ENCODE results near the gene IGF1.

Gene IGF1

DNA sequence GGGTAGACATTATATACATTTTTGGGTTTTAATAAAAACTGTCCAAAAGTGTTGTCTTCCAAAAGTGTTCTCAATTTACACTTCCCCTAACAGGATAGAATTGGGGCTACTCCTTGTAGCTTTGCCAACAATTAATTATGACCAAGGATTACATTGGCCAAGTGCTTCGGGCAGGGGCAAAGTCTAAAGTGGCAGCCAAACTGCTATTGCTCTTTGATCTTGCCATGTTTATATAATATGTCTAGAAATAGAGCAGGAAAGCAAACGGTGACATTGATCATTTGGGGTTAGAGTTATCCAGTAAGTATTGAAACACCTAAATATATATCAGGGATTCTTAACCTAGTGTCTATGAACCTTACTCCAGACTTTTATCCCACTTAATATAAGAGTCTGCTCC lies 31.2 kb upstream of the IGF1 start:
- Histone ChIP-seq H3K36me3 (ENCODE audit: control insufficient read depth in 2 of 2, insufficient read depth in 1 of 2, low read length in 2 of 2) (no peaks in the 10 kb centered on the region), H3K4me1 (ENCODE audit: control insufficient read depth, insufficient read depth, low read length) (no peaks in the 10 kb centered on the region), H3K27ac (ENCODE audit: extremely low read depth, low read depth, low read length) (no peak overlapping the region), H3K9me3 (ENCODE audit: control insufficient read depth, insufficient read depth, low read depth, low read length) (no peaks in the 10 kb centered on the region), H3K4me3 (ENCODE audit: low read depth, low read length) (no peak overlapping the region)
- ChIA-PET POLR2A (no interaction called here), CTCF (no interaction called here)
- TF ChIP-seq ZNF621 (tag by site-specific recombination; IDR thresholded peaks at IDR 0.05) (no peak), ZNF561 (tag by site-specific recombination; IDR thresholded peaks at IDR 0.05; ENCODE audit: borderline replicate concordance) (no peak)

DNA sequence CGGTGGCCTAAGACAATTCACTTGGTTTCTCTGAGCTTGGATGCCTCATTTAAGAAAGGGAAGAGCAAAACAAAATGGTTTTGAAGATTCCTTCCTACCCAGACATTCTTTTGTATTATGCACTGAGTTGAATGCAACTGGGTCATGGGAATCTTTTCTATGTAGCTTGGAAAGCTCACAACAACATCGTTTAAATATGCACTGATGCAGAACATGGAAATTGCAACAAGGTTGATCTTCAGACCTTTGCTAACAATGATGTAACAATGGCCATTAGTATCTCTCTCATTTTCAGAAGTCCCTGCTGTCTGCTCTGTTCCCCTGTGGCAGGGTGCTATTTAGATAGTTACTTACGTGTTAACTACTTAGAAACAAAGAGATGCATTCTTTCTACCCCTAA lies 30.1 kb upstream of the IGF1 start:
- H3K4me1 ChIP-seq (ENCODE audit: control insufficient read depth, insufficient read depth, low read length) = no peaks in the 10 kb centered on the region

GRCh38 chr12:102510031-102510430 lies 29.7 kb upstream of the IGF1 start:
- no peaks in the 10 kb centered on the region for H3K36me3 ChIP-seq (ENCODE audit: control insufficient read depth in 2 of 2, insufficient read depth in 1 of 2, low read length in 2 of 2)
- H3K27ac ChIP-seq (ENCODE audit: extremely low read depth, low read depth, low read length) = no peak overlapping the region
- ChIA-PET POLR2A (no interaction called here), CTCF (interaction anchor here (1.1 kb wide), 1 partner anchor 26 kb away, joined by 3 read pairs; no protein-coding TSS in a partner anchor)
- H3K4me1 ChIP-seq (ENCODE audit: control insufficient read depth, insufficient read depth, low read length) = no peaks in the 10 kb centered on the region
- TF ChIP-seq, protein P1, sequence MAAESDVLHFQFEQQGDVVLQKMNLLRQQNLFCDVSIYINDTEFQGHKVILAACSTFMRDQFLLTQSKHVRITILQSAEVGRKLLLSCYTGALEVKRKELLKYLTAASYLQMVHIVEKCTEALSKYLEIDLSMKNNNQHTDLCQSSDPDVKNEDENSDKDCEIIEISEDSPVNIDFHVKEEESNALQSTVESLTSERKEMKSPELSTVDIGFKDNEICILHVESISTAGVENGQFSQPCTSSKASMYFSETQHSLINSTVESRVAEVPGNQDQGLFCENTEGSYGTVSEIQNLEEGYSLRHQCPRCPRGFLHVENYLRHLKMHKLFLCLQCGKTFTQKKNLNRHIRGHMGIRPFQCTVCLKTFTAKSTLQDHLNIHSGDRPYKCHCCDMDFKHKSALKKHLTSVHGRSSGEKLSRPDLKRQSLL (tag by site-specific recombination; IDR thresholded peaks at IDR 0.05) = no peak
- TF ChIP-seq ZNF114 (tag by site-specific recombination; IDR thresholded peaks at IDR 0.05) = no peak
- no peak for TF ChIP-seq ZNF596 (tag by site-specific recombination; IDR thresholded peaks at IDR 0.05)
- TF ChIP-seq OVOL3 (tag by site-specific recombination; IDR thresholded peaks at IDR 0.05) = no peak
- TF ChIP-seq ZNF426 (tag by site-specific recombination; IDR thresholded peaks at IDR 0.05) = no peak
- TF ChIP-seq YY2 (tag by site-specific recombination; IDR thresholded peaks at IDR 0.05) = no peak
- no peak for TF ChIP-seq ZNF239 (tag by site-specific recombination; IDR thresholded peaks at IDR 0.05)
- TF ChIP-seq ZNF169 (tag by site-specific recombination; IDR thresholded peaks at IDR 0.05) = no peak
- TF ChIP-seq SETDB1 (IDR thresholded peaks at IDR 0.05; ENCODE audit: insufficient read length, low read length) = no peak
- TF ChIP-seq ZNF623 (tag by site-specific recombination; IDR thresholded peaks at IDR 0.05) = no peak
- no peak for TF ChIP-seq WT1 (tag by site-specific recombination; IDR thresholded peaks at IDR 0.05)
- no peak for TF ChIP-seq ZNF529 (tag by site-specific recombination; IDR thresholded peaks at IDR 0.05; ENCODE audit: insufficient replicate concordance)
- no peak for TF ChIP-seq ZNF175 (tag by site-specific recombination; IDR thresholded peaks at IDR 0.05)
- H3K9me3 ChIP-seq (ENCODE audit: control insufficient read depth, insufficient read depth, low read depth, low read length) = no peaks in the 10 kb centered on the region
- no peak overlapping the region for H3K4me3 ChIP-seq (ENCODE audit: low read depth, low read length)

More for the DNA sequence above, 30.1 kb upstream of the IGF1 start:
- H3K4me3 ChIP-seq (ENCODE audit: low read depth, low read length) = no peak overlapping the region
- no peak overlapping the region for H3K27ac ChIP-seq (ENCODE audit: extremely low read depth, low read depth, low read length)
- ChIA-PET POLR2A (no interaction called here), CTCF (interaction anchor here (1.1 kb wide), 1 partner anchor 27 kb away, joined by 3 read pairs; no protein-coding TSS in a partner anchor)
- H3K9me3 ChIP-seq (ENCODE audit: control insufficient read depth, insufficient read depth, low read depth, low read length) = no peaks in the 10 kb centered on the region
- TF ChIP-seq MEIS1 (CRISPR knock-in tag; IDR thresholded peaks at IDR 0.05; ENCODE audit: borderline replicate concordance) = no peak
- TF ChIP-seq BCL11B (tag by site-specific recombination; IDR thresholded peaks at IDR 0.05; ENCODE audit: low read depth) = no peak
- no peaks in the 10 kb centered on the region for H3K36me3 ChIP-seq (ENCODE audit: control insufficient read depth in 2 of 2, insufficient read depth in 1 of 2, low read length in 2 of 2)

DNA sequence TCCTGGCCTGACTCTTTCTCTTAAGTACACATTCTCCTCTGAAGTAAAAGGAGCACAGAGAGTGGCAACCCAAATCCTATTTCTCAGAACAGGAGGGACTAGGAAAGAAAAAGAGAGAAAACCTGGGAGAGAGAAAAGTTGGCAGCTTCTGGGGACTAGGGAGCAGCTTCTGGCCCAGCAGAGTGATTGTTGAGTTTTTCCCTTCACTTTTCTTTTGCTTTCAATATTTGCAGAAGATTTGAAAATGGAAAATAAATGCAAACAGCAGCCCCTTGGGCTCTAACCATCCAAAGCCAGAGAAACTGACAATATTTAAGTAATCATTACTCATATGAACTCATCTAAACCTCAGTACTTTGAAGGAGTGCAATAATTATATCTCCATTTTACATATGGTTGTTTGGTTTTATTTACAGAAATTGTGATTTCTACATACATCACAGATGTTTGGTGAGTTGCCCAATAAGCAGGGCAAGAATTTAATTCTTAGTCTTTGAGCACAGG lies 28.8 kb upstream of the IGF1 start:
- Histone ChIP-seq H3K9me3 (ENCODE audit: control insufficient read depth, insufficient read depth, low read depth, low read length) (no peaks in the 10 kb centered on the region), H3K27ac (ENCODE audit: extremely low read depth, low read depth, low read length) (no peak overlapping the region), H3K4me3 (ENCODE audit: low read depth, low read length) (no peak overlapping the region), H3K36me3 (ENCODE audit: control insufficient read depth in 2 of 2, insufficient read depth in 1 of 2, low read length in 2 of 2) (no peaks in the 10 kb centered on the region), H3K4me1 (ENCODE audit: control insufficient read depth, insufficient read depth, low read length) (no peaks in the 10 kb centered on the region)
- ChIA-PET CTCF (interaction anchor here (1.1 kb wide), 1 partner anchor 26 kb away, joined by 3 read pairs; no protein-coding TSS in a partner anchor), POLR2A (no interaction called here)
- TF ChIP-seq ZNF600 (tag by site-specific recombination; IDR thresholded peaks at IDR 0.05) (no peak), ZNF391 (tag by site-specific recombination; IDR thresholded peaks at IDR 0.05; ENCODE audit: borderline replicate concordance, low read depth) (no peak), ZNF292 (tag by site-specific recombination; IDR thresholded peaks at IDR 0.05; ENCODE audit: borderline replicate concordance, low read depth) (no peak), GLI4 (tag by site-specific recombination; IDR thresholded peaks at IDR 0.05) (no peak), ZNF654 (tag by site-specific recombination; IDR thresholded peaks at IDR 0.05; ENCODE audit: low read depth) (no peak), ZNF585B (tag by site-specific recombination; IDR thresholded peaks at IDR 0.05) (no peak), TCF7L2 (IDR thresholded peaks at IDR 0.05; ENCODE audit: borderline replicate concordance, low read depth, low read length) (no peak), ZNF266 (tag by site-specific recombination; IDR thresholded peaks at IDR 0.05; ENCODE audit: low read depth) (no peak), KLF7 (tag by site-specific recombination; IDR thresholded peaks at IDR 0.05; ENCODE audit: borderline replicate concordance) (no peak), ZNF214 (tag by site-specific recombination; IDR thresholded peaks at IDR 0.05; ENCODE audit: borderline replicate concordance) (no peak), KLF9 (tag by site-specific recombination; IDR thresholded peaks at IDR 0.05; ENCODE audit: low read depth) (no peak), BCL6B (tag by site-specific recombination; IDR thresholded peaks at IDR 0.05) (no peak), ZBTB20 (tag by site-specific recombination; IDR thresholded peaks at IDR 0.05) (no peak)

Data from HEK293 (cell line).